Activated CD4-positive, CD25-positive, alpha-beta regulatory T cell (primary cell): ENCODE data around the gene GPATCH4.
"Not testable (repeated sequence)": the region's sequence is repeated elsewhere in the genome, so short reads cannot be mapped to it uniquely, and the experiment has no call there.

Experiments used
- DNase-seq, 4 experiments: peaks; one replicate each; lab custom pipeline; 2025; lab: John Stamatoyannopoulos, UW

The GPATCH4 gene

DNA sequence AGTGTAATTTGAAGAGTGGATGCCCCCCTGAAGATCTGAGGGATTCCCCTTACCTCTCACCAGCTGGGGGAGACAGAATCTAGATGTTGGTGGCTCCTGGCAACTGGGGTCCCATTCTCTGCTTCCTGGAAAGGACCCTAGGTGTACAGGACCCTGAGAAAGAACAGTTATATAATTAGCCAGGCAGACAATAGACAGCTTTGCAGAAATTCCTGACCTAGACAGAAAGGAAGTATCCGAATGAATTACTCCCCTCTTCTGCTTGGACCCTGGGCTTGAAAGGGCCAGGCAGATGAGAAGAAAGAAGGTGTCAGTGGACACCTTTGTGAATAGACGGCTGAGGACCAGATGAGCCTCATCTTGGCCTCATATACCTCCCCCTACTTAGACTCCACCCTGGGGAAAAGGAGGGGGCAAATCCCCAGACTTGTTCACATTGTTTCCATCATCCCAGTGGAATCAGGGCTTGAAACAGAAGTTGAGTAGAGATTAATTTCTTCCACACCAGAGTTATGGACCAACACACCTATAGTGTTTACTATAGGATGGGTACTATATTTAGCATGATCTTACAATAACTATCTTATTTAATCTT, 27.1 kb downstream of the GPATCH4 start:
- no peak for DNase-seq

DNA sequence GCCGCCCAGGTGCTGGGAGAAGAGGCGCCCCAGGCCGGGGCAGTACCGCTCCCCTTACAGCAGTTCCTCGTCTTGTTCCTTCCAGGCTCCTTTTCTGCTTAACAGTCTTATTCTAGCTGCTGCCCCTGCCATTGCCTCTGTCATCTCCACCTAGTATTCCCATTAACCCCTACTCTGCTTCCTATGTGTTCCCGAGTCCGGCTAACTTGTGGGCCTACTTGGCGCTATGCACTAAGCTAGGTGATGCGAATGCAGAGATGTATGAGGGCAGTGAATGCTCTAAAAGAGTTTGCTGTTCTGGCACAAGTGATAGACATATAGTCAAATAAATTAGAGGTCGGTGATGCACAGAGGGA, 28.6 kb downstream of the GPATCH4 start:
- DNase-seq = no peak

GRCh38 chr1:156571919-156572662, 29.2 kb downstream of the GPATCH4 start, which contains the start of gene IQGAP3:
IQGAP3 (minus strand) TSS chr1:156572565; CDS start chr1:156572529, 36 bp downstream.
- peak; percentile 49 to 67 (median 50) for DNase-seq

DNA sequence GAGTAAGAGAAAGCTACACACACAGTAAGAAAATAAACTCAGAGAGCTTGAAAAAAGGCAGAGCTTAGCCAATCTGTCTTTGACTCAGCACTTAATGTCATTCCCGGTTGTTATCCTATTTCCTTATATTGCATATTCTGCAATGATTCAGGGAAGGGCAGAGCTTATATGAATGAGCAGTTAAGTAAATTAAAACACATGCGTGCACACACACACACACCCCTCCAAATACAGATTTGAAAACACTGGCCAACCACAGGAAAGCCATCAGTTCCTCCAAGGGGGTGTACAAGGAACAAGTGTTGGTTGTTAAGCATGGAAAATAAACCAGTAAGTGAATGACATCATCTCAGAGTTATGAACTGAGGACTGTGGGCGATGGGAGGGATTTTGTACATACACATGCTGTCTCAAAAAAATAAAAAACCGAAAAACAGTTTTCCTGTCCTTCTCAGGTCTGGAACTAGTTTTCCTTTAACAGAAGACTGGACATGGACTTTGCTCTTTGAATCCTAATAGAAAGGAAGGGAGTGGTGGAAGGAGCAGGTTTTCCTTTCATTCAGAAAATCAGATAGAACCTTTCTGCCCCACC, 29.9 kb downstream of the GPATCH4 start:
- DNase-seq = no peak

- DNase-seq = no peak
Observed at GRCh38 chr1:156566436-156566835, 34.8 kb downstream of the GPATCH4 start.

GRCh38 chr1:156565519-156565918, 35.8 kb downstream of the GPATCH4 start:
- no peak for DNase-seq

GRCh38 chr1:156560585-156561163, 40.6 kb downstream of the GPATCH4 start:
- DNase-seq = no peak

DNA sequence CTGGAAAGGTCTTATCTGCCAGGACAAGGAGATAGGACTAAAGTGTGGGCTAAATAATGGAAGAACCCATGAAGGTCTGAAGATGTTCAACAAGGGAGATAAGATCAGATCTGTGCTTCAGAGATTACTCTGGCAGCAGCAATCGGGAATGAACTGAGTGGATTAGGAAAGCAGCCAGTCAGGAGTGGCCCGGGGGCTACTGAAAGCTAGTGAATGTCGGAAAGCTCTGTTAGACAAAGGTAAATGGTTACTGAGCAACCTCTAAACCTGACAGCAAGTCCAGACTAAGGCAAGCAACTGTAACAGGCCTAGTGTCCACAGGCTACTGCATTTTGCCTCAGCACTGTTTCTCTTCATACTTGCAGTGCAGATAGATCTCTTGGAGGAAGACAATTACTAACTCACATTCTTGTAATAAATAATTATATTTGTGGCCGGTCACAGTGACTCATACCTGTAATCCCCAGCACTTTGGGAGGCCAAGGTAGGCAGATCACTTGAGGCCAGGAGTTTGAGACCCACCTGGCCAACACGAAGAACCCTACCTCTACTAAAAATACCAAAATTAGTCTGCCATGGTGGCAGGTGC, 41.4 kb downstream of the GPATCH4 start:
- DNase-seq = no peak

DNA sequence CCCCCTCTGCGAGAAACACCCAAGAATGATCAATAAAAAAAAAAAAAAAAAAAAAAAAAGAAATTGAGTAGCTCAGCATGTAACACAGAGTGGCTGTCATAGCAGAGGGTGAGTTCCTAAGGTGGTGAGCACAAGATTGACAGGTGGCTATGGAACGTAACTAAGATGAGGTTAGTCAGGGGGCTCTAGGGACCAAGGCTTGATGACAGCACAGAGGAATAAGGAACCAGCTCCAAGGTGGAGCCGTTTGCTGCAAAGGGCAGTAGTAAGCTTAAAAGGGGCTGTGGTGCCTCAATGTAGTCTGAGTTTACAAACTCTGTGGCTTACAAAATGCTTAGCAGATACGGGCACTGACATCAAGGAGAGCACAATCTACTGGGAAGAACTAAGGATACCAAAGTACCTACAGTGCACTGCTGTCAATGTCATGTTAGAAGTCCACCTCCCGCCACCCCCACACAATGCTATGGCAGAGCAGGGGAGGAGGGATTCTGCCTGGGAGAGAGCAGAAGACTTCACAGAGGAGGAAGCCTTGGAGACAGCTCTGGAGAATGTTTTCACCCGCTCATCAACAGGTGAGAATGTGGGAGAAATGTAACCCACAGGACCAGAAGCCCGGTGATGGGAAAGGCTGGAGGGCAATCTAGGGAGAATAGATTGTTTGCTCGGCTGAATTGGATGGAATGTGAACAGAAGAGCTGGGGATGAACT, 42.0 kb downstream of the GPATCH4 start:
- DNase-seq = no peak

DNA sequence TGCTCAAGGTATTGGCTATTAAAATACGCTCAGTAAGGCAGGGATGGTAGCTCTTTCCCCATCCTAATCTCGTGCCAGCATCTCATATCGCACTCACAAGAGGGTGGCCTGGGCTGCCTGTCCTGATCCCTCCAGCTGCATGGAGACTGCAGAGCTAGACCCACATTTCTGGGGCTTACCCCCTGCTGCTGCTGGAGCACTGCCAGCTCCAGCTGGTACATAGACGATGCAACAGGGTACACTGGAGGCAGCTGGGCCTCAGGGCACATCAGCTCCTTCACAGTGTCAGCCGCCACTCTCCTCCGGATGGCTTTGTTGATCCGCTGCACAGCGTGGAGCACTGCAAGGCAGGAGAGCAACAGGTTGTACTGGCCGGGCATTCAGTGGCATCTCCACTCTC, 44.9 kb downstream of the GPATCH4 start:
- no peak for DNase-seq

DNA sequence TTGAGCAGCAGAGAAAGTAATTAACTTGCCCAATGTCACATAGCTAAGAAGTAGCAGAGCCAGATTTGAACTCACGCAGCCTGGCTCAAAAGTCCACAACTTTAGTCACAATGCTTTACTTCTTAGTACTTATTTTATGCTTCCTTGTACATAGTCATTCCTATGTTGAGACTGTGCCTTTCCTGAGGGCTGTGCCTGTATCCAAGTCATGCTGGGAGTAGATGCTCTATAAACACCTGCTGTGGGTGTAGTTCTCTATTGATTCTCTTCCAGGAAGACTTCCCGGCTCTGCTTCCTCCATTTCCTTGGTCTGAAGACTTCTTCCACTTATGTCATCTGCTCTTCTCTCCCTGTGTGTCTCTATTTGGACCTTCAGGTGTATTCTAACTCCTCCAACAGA, 45.6 kb downstream of the GPATCH4 start:
- no peak for DNase-seq

DNA sequence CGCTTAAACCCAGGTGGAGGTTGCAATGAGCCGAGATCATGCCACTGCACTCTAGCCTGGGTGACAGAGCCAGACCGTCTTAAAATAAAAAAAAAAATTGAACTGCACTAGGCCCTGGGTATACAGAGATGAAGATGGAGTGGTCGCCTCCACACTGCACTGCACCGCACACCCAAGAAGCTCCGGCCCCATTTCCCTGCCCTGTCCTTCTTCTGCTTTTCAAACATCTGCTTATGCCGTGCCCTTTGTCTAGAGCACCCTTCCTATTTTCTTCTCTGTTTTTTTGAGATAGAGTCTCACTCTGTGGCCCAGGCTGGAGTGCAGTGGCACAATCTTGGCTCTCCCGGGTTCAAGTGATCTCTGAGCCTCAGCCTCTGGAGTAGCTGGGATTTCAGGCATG, 46.3 kb downstream of the GPATCH4 start:
- no peak for DNase-seq

DNA sequence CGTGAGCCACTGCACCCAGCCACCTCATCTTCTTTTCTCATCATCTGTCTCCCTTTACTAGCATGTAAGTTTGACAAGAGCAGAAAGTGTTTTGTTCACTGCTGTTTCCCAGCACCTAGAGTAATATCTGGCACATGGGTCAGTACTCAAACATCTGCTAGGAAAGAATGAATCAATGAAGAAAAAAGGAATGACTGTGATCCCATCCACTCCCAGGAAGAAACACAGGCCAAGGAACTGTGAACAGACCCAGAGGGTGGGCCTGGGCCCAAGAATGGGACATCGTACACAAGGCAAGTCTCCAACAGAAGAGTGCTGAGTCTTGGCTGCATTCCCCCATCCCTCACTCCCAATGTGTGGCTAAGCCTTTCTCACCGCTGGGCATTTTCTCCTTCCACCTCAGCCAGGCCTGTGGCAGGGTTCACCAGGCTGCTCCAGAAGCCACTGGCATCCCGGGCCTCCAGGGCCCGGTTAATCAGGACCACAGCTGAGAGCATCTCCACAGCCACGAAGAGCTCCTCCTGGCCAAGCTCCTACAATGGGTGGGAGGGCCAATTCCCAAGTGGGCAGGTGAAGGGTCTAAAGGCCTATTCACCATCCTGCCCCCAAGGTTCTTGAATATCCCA, 47.3 kb downstream of the GPATCH4 start:
- DNase-seq = no peak

GRCh38 chr1:156552937-156553336, 48.3 kb downstream of the GPATCH4 start:
- DNase-seq = not testable (repeated sequence)

DNA sequence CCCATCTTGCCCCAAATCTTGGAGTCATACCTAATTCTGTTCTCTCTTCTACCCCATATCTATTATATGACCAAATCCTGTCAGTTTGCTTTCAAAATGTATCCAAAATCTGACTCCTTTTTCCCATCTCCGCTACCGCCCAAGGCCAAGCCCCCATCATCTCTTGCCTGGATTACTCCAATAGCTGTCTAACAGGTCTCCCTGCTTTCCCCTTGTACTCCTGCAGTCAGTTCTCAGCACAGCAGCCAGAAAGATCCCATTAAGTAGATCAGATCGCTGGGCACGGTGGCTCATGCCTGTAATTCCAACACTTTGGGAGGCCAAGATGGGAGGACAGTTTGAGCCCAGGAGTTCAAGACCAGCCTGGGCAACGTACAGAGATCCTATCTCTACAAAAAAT, 48.8 kb downstream of the GPATCH4 start:
- DNase-seq = no peak

- no peak for DNase-seq
Observed at GRCh38 chr1:156551869-156552268, 49.4 kb downstream of the GPATCH4 start.

DNA sequence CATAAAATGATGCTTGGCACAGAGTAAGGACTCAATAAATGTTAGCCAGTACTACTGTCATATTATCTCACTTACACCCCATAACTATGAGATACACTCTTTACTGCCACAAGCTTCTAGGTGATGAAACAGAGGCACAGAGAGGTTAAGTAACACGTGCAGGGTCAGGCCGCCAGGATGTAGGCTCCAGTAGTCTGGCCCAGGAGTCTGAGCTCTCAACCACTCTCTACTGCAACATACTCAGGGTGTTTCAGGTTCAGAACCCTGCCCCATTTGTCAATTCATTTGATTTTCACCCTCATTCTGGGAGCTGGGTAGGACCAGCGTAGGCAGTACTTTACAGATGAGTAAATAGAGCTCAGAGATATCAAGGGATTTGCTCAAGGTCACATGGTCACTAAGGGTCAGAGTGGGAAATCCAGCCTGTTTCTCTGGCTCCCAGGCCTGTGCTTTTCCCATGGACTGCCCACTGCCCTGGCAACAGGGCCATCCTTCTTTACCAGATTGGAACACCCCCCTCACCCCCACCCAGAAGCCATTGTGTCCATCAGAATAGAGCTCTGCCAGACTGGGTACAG, 50.1 kb downstream of the GPATCH4 start:
- no peak for DNase-seq

GRCh38 chr1:156550346-156550745, 50.9 kb downstream of the GPATCH4 start:
- DNase-seq = no peak

- no peak for DNase-seq
Observed at GRCh38 chr1:156549831-156550230, 51.4 kb downstream of the GPATCH4 start.

- no peak for DNase-seq
Observed at GRCh38 chr1:156549390-156549789, 51.9 kb downstream of the GPATCH4 start.

GRCh38 chr1:156547982-156548381, 53.3 kb downstream of the GPATCH4 start:
- DNase-seq = no peak
